ENCODE data around the gene CLDN8. TPM values are rescaled to one million over a fixed set of nuclear protein-coding genes. Genes with fewer than 3 reads are reported as not detected.

Gene CLDN8
- polyA plus RNA-seq, 1 of the 3 experiments (the other 2 are of a cell fraction): not detected

DNA sequence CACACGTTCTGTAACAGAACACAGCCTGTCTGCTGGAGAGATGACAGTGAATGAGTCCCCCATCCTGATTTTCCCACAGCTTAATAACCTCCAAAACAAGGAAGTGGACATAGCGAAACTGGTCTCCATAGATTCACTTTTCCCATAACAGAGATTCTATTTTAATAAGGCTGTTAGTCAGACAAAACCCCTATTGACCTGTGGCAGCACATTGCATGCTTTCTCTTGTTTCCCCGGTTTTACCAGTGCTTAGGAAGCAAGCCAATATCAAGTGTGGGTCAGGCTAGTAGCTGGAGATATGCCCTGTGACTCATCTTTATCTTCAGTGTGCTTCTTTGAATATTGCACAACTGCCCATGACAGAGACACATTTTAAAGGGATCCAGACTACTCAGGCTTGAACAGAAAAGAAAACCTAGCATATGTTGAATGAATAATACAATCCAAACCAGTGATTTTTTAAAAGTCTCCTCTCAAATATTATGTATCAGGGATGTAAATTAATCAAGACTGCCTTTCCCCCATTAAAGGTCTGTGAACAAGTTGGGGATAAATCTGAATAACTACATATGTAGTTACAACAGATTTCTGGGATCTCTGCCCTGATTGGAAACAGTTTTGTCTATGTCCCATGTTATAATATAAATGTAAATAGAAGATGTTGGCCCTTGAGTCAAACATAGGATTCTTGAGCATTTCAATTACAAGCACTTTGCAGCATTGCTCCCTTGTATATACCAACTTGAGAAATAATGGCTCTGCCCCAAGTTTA is 11.9 kb upstream of the CLDN8 start:
- H3K4me3 ChIP-seq (ENCODE audit: low read depth in 2 of 2, low read length in 1 of 2): no peak overlapping the region
- peak overlapping the region; percentile 49; the same call in 1 of the 2 replicates for H3K4me2 ChIP-seq
- H3K4me1 ChIP-seq (ENCODE audit: control insufficient read depth in 1 of 2, insufficient read depth in 2 of 2, low read depth in 1 of 2, low read length in 1 of 2): no peaks in the 10 kb centered on the region
- CTCF ChIA-PET: no interaction called here
- no peaks in the 10 kb centered on the region for H3K9me3 ChIP-seq
- H3F3A ChIP-seq (replicated peaks; ENCODE audit: insufficient read depth): no peaks in the 10 kb centered on the region
- no peak overlapping the region; a peak in 1 of 4 replicates for H3K27ac ChIP-seq (ENCODE audit: low read depth in 2 of 2, low read length in 1 of 2)
- 1% methylated on average over 3 of the region's 3 CpGs for WGBS (ENCODE audit: low lambda C conversion rate)
- H3K9me2 ChIP-seq: no peaks in the 10 kb centered on the region
- H3K36me3 ChIP-seq (replicated peaks in 1 of 2; ENCODE audit: control insufficient read depth in 1 of 2, insufficient read depth in 2 of 2, low read length in 1 of 2): no peaks in the 10 kb centered on the region
- no peaks in the 10 kb centered on the region for H4K20me1 ChIP-seq (ENCODE audit: insufficient read depth)
- DNase-seq: no peak
- H3K79me2 ChIP-seq (ENCODE audit: insufficient read depth): no peaks in the 10 kb centered on the region
- H3K27me3 ChIP-seq (ENCODE audit: insufficient read depth): 0 out of 2 replicates have a peak, but pooled peaks cover 5% of the 10 kb centered on the region
- POLR2A ChIA-PET: no interaction called here
- no peak overlapping the region for H3K9ac ChIP-seq
- H2AFZ ChIP-seq (ENCODE audit: low read depth): no peak overlapping the region
- TF ChIP-seq, protein P1, sequence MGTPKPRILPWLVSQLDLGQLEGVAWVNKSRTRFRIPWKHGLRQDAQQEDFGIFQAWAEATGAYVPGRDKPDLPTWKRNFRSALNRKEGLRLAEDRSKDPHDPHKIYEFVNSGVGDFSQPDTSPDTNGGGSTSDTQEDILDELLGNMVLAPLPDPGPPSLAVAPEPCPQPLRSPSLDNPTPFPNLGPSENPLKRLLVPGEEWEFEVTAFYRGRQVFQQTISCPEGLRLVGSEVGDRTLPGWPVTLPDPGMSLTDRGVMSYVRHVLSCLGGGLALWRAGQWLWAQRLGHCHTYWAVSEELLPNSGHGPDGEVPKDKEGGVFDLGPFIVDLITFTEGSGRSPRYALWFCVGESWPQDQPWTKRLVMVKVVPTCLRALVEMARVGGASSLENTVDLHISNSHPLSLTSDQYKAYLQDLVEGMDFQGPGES (IDR thresholded peaks at IDR 0.05; ENCODE audit: low read depth, low read length): no peak
- TF ChIP-seq RXRA (IDR thresholded peaks at IDR 0.05; ENCODE audit: borderline replicate concordance, low read depth) (no peak), GABPA (IDR thresholded peaks at IDR 0.05; ENCODE audit: low read depth) (no peak), FOXJ3 (CRISPR knock-in tag; IDR thresholded peaks at IDR 0.05) (no peak), MEF2A (IDR thresholded peaks at IDR 0.05; ENCODE audit: borderline replicate concordance, low read depth) (no peak), EZH2phosphoT487 (IDR thresholded peaks at IDR 0.05; ENCODE audit: borderline replicate concordance, low read depth) (no peak), YY1 (IDR thresholded peaks at IDR 0.05; ENCODE audit: low read depth) (no peak), SIN3A (IDR thresholded peaks at IDR 0.05; ENCODE audit: borderline replicate concordance, low read depth, low read length) (no peak), CHD2 (IDR thresholded peaks at IDR 0.05; ENCODE audit: low read length, partially characterized antibody) (no peak), GATA2 (CRISPR knock-in tag; IDR thresholded peaks at IDR 0.05) (no peak), FOXM1 (IDR thresholded peaks at IDR 0.05; ENCODE audit: low read depth) (no peak), TAF1 (IDR thresholded peaks at IDR 0.05; ENCODE audit: borderline replicate concordance, low read depth, low read length) (no peak), RFX5 (IDR thresholded peaks at IDR 0.05; ENCODE audit: low read length) (no peak), POLR2AphosphoS5 (IDR thresholded peaks at IDR 0.05; ENCODE audit: low read depth, low read length) (no peak), MXI1 (IDR thresholded peaks at IDR 0.05; ENCODE audit: low read depth, low read length) (no peak), EP300 (IDR thresholded peaks at IDR 0.05; ENCODE audit: borderline replicate concordance in 1 of 2, low read depth in 1 of 2, low read length in 1 of 2) (no peak), ELF1 (IDR thresholded peaks at IDR 0.05) (no peak), FOSL2 (IDR thresholded peaks at IDR 0.05; ENCODE audit: borderline replicate concordance, low read depth) (peak; percentile 54; the same call in 1 of the 2 replicates), TCF12 (IDR thresholded peaks at IDR 0.05) (peak; percentile 44; the same call in 1 of the 2 replicates), RAD21 (IDR thresholded peaks at IDR 0.05; ENCODE audit: low read length) (no peak), RCOR1 (IDR thresholded peaks at IDR 0.05; ENCODE audit: low read length) (no peak), NFIC (IDR thresholded peaks at IDR 0.05; ENCODE audit: borderline replicate concordance) (0 out of 2 replicates have a peak, but pooled peaks have one; percentile 32), NRF1 (IDR thresholded peaks at IDR 0.05; ENCODE audit: low read depth, low read length) (no peak), SMC3 (IDR thresholded peaks at IDR 0.05; ENCODE audit: low read depth, low read length) (no peak), TEAD4 (IDR thresholded peaks at IDR 0.05; ENCODE audit: borderline replicate concordance, insufficient read depth) (no peak)
- TF ChIP-seq, protein P2, sequence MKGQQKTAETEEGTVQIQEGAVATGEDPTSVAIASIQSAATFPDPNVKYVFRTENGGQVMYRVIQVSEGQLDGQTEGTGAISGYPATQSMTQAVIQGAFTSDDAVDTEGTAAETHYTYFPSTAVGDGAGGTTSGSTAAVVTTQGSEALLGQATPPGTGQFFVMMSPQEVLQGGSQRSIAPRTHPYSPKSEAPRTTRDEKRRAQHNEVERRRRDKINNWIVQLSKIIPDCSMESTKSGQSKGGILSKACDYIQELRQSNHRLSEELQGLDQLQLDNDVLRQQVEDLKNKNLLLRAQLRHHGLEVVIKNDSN (IDR thresholded peaks at IDR 0.05; ENCODE audit: borderline replicate concordance, low read depth): no peak
- TF ChIP-seq, protein P3, sequence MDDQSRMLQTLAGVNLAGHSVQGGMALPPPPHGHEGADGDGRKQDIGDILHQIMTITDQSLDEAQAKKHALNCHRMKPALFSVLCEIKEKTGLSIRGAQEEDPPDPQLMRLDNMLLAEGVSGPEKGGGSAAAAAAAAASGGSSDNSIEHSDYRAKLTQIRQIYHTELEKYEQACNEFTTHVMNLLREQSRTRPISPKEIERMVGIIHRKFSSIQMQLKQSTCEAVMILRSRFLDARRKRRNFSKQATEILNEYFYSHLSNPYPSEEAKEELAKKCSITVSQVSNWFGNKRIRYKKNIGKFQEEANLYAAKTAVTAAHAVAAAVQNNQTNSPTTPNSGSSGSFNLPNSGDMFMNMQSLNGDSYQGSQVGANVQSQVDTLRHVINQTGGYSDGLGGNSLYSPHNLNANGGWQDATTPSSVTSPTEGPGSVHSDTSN (IDR thresholded peaks at IDR 0.05): no peak
- TF ChIP-seq, protein P4, sequence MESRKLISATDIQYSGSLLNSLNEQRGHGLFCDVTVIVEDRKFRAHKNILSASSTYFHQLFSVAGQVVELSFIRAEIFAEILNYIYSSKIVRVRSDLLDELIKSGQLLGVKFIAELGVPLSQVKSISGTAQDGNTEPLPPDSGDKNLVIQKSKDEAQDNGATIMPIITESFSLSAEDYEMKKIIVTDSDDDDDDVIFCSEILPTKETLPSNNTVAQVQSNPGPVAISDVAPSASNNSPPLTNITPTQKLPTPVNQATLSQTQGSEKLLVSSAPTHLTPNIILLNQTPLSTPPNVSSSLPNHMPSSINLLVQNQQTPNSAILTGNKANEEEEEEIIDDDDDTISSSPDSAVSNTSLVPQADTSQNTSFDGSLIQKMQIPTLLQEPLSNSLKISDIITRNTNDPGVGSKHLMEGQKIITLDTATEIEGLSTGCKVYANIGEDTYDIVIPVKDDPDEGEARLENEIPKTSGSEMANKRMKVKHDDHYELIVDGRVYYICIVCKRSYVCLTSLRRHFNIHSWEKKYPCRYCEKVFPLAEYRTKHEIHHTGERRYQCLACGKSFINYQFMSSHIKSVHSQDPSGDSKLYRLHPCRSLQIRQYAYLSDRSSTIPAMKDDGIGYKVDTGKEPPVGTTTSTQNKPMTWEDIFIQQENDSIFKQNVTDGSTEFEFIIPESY (IDR thresholded peaks at IDR 0.05; ENCODE audit: borderline replicate concordance, low read depth): no peak
- TF ChIP-seq, protein P5, sequence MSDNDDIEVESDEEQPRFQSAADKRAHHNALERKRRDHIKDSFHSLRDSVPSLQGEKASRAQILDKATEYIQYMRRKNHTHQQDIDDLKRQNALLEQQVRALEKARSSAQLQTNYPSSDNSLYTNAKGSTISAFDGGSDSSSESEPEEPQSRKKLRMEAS (IDR thresholded peaks at IDR 0.05; ENCODE audit: low read depth): peak; percentile 36; the same call in 1 of the 2 replicates

Data from SK-N-SH (cell line).